ENCODE data around the gene SHC4.
"Not testable (repeated sequence)": the region's sequence is repeated elsewhere in the genome, so short reads cannot be mapped to it uniquely, and the experiment has no call there.

Gene SHC4

GRCh38 chr15:48922046-48922445 is 41.7 kb downstream of the SHC4 start:
- DNase-seq = no peak

DNA sequence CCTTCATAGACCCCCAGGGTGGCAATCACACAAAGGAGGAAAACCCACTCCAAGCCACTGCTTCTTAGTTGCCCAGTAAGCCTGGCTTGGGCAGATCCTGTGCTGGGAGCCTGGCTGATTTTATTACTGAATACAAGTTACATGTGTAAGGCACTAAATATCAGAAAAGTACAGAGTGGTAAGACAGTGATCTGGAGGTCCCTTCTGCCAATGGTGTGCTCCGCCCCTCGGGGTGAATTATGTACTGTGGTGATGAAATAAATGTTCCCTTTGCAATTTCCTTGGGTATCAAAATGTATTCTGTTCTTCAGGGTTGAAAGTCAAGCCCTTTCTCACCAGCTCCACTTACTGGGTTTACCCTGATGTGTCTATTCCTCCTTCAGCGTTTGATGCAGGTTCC is 47.0 kb downstream of the SHC4 start:
- no peak for DNase-seq

DNA sequence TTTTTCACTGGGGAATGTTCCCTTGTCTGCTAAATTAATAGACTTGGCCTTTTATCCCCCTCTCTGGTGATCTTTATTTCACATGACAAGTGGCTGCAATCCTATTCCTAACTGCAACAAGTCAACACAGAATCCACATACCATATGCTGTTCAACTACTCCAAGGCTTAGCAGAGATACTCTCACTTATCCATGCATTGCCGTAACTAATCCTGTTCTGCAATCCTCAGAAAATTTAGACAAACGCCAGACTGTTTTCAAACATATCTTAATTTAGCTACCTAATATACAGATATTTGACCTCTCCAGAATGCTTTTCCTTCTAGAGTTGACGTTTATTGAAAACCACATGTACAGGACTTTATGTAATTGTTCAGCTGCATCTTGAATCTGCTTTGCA is 47.9 kb downstream of the SHC4 start:
- DNase-seq = no peak

- no peak for DNase-seq
Measured at GRCh38 chr15:48914717-48915116, 49.0 kb downstream of the SHC4 start.

DNA sequence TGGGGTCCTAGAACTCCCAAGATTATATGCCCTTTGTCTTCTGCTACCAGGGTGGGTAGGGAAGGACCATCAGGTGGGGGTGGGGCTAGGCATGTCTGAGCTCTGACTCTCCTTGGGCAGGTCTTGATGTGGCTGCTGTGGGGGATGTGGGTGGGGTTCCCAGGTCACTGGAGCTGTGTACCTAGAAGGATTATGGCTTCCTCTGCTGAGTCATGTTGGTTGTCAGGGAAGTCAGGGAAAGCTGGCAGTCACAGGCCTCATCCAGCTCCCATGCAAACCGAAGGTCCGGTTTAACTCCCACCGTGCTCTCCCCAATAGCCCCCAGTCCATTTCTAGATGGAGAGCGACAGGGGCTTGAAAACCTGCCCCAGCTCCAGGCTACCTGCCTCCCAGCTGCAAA is 50.6 kb downstream of the SHC4 start:
- DNase-seq = no peak

- DNase-seq = not testable (repeated sequence)
Measured at GRCh38 chr15:48910554-48910953, 53.2 kb downstream of the SHC4 start.

DNA sequence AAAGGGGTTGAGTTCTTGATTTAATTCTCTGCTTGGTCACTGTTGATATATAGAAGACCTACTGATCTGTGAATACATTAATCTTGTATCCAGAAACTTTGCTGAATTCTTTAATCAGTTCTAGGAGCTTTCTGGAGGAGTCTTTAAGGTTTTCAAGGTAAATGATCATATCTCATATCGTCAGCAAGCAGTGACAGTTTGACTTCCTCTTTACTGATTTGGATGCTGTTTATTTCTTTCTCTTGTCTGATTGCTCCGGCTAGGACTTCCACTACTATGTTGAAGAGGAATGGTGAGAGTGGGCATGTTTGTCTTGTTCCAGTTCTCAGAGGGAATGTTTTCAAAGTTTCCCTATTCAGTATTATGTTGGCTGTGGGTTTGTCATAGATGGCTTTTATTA is 54.4 kb downstream of the SHC4 start:
- DNase-seq = not testable (repeated sequence)

- DNase-seq = no peak
Measured at GRCh38 chr15:48905847-48906246, 57.9 kb downstream of the SHC4 start.

DNA sequence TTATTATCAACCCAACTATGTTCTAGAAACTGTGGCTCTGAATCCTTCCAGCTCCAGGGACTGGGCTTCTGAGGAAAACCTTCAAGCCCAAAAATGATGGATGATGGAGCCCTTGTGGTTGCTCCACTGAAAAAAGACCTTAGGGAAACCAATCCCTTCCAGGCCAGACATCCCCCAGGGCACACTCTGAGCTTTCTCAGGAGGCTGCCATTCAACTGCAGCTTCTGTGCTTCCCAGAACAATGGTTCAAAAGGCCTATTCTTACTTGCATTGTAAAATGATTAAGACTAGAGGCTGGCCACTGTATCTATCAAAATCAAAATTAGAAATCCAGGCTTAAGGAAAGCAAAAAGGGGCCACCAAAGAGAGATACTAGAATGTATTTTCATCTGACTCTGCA is 58.5 kb downstream of the SHC4 start:
- no peak for DNase-seq

DNA sequence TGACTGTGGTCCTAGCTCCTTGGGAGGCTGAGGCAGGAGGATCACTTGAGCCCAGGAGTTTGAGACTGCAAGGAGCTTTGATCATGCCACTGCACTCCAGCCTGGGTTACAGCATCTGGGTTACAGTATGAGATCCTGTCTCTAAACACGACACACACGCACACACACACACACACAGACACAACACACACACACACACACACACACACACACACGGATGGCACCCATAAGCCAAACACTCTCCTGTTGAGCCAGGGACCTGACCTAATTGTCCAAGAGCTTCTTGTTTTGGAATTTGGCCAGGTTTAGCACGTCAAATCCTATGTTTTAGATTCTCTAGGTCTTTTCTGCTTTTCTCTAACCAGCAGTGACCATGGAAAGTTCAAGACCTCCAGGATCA is 59.0 kb downstream of the SHC4 start:
- no peak for DNase-seq

DNA sequence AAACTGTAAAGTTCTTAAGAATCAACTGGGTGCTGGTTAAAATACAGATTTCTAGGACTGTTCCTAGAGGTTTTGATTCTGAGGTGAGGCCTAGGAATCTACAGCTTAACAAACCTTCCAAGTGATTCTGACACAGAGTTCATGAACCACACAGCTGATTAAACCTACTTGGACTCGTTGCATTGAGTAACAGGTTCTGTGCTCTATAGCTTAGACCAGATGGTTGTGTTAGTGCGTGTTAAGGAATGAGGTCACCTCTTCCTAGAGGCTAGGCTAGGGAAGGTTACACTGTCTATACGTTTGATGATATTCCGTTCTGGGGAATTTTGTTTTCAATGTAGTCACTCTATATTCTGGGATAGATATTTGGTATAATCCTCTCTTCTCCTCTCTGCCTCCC is 63.9 kb downstream of the SHC4 start:
- no peak for DNase-seq

DNA sequence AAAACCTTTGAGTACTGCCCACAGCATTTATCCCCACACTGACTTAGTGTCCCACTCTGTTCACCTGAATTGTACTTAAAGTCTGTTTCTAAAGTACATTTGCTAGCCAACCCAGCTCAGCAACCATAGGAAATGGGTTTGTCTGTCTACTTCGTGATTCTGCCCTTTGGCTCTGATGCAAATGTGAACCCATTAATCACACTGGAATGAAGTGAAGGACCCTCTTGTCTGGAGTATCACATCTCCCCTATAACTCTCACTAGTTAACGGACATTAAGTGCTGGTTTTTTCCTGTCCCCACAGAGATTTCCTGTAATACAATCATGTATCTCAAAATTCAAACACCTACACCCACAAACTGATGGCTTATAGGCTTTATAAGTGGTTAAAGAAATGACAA is 65.3 kb downstream of the SHC4 start:
- DNase-seq = no peak

GRCh38 chr15:48898032-48898431 is 65.7 kb downstream of the SHC4 start:
- no peak for DNase-seq

DNA sequence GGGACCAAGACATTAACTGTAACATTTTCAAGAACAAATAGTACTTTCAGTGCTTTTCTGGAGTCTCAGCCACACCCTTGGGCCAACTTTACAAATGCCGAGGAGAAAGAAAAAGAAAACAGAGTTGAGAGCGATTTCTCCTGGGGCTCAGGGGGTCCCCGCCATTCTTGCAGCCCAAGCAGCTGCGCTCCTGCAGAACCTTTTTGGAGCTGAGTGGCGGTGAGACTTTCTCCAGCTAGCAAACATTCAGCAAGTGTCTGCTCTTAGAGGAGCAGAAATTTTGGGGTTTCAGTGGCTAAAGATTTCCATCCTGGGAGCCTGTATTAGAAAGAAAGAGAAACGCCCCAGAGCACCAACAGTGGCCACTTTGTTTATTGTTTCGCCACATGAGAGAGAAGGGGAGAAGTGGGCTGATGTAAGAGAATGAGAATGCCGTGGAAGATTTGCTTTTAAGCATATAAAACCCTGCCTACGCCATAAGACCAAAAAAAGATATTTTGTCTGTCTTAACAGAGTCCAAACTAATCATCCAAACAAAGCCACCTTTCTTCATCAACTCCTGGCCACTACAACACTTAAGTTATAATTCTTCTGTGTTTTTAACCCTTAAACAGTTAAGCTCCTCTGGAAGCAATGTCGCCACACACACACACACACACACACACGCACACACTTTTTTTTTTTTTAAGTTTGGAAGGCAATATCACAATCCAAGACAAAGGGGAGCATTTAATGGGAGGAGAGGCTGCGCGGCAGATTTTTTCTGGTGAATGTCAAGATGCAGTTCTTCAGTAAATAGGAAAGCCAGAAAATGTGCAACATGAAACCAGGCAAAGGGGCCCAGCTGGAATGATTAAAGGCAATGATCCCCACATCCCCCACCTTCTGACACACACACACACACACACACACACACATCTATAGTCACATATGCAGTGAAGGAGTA is 66.6 kb downstream of the SHC4 start:
- no peak for DNase-seq

DNA sequence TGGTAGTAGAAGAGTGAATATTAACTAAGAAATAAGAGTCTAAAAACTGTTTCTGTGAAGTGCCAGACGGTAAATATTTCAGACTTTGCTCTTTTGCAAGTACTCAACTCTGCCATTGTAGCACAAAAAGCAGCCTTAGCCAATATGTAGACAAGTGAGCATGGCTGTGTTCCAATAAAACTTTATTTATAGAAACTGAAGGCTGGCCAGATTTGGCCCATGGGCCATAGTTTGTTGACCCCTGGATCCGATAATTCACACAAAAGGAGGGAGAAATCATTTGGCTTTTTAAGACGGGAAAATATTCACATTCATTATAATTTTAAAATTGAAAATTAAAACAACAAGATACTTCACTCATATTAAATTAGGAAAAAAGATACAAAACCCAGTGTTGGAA is 70.4 kb downstream of the SHC4 start:
- DNase-seq = no peak

DNA sequence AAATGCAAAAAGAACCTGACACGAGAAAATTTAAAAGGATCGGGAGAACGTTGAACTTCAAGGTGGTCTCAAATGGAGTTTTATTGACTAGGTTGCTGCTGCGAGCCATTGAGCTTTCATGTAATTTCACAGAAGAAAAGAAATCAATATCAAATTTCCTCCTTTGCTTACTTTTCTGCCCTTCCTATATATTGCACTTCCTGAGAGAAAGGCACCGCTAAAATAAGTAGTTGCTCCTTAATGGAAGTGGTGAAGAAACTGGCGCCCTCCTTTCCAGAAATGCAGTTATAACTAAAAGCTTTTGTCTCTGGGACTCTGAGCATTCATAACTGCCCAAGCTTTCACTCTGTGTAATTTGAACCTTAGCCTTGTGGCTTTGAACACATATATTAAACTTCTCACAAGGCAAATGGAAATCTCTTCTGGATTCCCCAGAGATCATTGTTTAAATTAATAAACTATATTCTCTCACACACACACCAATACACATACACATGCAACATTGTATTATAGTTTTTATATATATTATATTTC is 72.4 kb downstream of the SHC4 start:
- no peak for DNase-seq

DNA sequence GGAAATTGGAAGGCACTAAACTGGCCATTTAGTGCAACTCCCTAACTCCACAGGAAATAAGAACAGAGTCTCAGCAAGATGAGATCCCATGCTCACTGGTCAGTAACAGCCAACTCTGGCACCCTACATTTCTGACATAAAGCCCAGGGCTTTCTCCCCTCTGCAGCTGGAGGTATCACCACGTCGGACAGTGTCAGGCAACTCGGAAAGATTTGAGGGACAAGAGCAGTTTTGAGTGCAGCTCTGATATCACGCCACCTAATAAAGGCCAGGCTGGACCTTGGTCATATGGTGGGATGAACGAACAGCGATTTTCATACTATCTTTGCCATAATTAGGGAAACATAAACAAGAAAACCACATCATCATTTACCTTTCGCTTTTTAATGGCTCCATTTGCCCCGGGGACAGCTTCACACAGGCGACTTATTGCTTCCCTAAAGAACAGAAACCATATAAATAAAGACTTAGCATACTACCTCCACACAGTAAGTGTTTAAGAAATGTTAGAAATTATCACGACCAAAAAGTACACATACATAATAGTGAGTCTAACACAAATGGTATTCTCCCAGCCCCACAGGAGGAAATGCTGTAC is 73.2 kb downstream of the SHC4 start:
- DNase-seq = no peak

DNA sequence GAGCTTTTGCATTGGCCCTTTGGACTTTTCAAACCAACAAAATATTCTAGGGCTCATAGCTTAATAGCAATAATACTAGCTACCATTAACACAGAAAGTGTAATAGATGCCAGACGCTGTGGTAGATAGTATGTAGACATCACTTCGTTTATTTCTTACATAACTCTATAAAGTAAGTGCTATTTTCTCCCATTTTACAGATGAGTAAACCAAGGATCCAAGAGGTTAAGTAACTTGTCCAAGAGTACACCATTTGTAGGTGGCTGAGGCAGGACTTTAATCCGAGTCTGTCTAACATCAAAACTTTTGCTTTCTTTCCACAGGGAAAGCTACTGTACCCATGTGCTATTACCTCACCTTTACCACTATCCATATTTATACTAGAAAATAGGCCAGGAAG is 73.8 kb downstream of the SHC4 start:
- no peak for DNase-seq

- no peak for DNase-seq
Measured at GRCh38 chr15:48888836-48889235, 74.9 kb downstream of the SHC4 start.

DNA sequence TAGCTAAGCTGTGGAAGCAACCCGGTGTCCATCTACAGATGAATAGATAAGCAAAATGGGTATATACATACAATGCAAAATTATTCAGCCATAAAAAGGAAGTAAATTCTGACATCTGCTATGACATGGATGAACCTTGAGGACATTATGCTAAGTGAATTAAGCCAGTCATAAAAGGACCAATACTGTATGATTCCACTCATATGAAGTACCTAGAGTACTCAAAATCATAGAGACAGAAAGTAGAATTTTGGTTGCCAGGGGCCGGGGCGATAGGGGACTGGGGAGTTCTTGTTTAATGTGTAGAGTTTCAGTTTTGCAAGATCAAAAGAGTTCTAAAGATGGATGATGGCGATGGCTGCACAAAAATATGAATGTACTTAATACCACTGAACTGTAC is 75.5 kb downstream of the SHC4 start:
- DNase-seq = peak; percentile 22 to 33

GRCh38 chr15:48887144-48887543 is 76.6 kb downstream of the SHC4 start:
- no peak for DNase-seq

- DNase-seq = no peak
Measured at GRCh38 chr15:48883699-48884098, 80.0 kb downstream of the SHC4 start.

GRCh38 chr15:48880070-48880634 is 83.6 kb downstream of the SHC4 start:
- DNase-seq = no peak

All from stimulated activated CD4-positive, alpha-beta T cell treated with anti-CD3 and anti-CD28 coated beads, Interleukin-2, amount 100 ng/mL, for 48 hours (primary cell).